ENCODE data around the gene HSPA6. TPM values are rescaled to one million over a fixed set of nuclear protein-coding genes. Genes with fewer than 3 reads are reported as not detected.
"Not testable (repeated sequence)": the region's sequence is repeated elsewhere in the genome, so short reads cannot be mapped to it uniquely, and the experiment has no call there.

HSPA6 gene
- total RNA-seq, 1 experiment from 2014 or later = not detected

GRCh38 chr1:161554340-161554739 lies 30.0 kb downstream of the HSPA6 start:
- intact Hi-C loops (cut with micrococcal nuclease); RAD21 ChIA-PET (ENCODE audit: low non-redundant PET in 1 of 2, low total read pairs in 2 of 2, uncharacterized antibody in 2 of 2, unreplicated experiment in 2 of 2); H3K79me2 ChIP-seq (ENCODE audit: insufficient read depth, low read length); H3K9me2 ChIP-seq (ENCODE audit: insufficient read depth); H3K4me3 ChIP-seq (replicated peaks in 1 of 2; ENCODE audit: low read depth in 1 of 2, low read length in 2 of 2); POLR2A ChIA-PET; H3K36me3 ChIP-seq (ENCODE audit: control insufficient read depth in 1 of 2, insufficient read depth in 2 of 2, low read length in 2 of 2); ATAC-seq; H4K20me1 ChIP-seq (ENCODE audit: insufficient read depth); H3K9me3 ChIP-seq (ENCODE audit: control insufficient read depth in 1 of 2, insufficient read depth in 1 of 2, low read depth in 1 of 2, low read length in 2 of 2); H3K27ac ChIP-seq (ENCODE audit: low read depth, low read length); H3K4me1 ChIP-seq (ENCODE audit: control insufficient read depth in 1 of 2, insufficient read depth in 2 of 2, low read length in 2 of 2); H3K4me2 ChIP-seq (ENCODE audit: low read length); BruUV-seq (replicated peaks); DNase-seq (ENCODE audit: low read depth, low spot score); H2AFZ ChIP-seq (ENCODE audit: low read depth, low read length, poor library complexity, severe bottlenecking); H3K27me3 ChIP-seq (ENCODE audit: insufficient read depth, low read length); CTCF ChIA-PET; H3K9ac ChIP-seq (ENCODE audit: low read length): not testable (repeated sequence)

GRCh38 chr1:161554815-161555417 lies 30.6 kb downstream of the HSPA6 start:
- BruUV-seq (replicated peaks); CTCF ChIA-PET; H3K4me1 ChIP-seq (ENCODE audit: control insufficient read depth in 1 of 2, insufficient read depth in 2 of 2, low read length in 2 of 2); RAD21 ChIA-PET (ENCODE audit: low non-redundant PET in 1 of 2, low total read pairs in 2 of 2, uncharacterized antibody in 2 of 2, unreplicated experiment in 2 of 2); DNase-seq (ENCODE audit: low read depth, low spot score); H3K4me2 ChIP-seq (ENCODE audit: low read length); H3K9me2 ChIP-seq (ENCODE audit: insufficient read depth); H3K36me3 ChIP-seq (ENCODE audit: control insufficient read depth in 1 of 2, insufficient read depth in 2 of 2, low read length in 2 of 2); ATAC-seq; POLR2A ChIA-PET; H2AFZ ChIP-seq (ENCODE audit: low read depth, low read length, poor library complexity, severe bottlenecking); H3K27ac ChIP-seq (ENCODE audit: low read depth, low read length); H3K27me3 ChIP-seq (ENCODE audit: insufficient read depth, low read length); H3K79me2 ChIP-seq (ENCODE audit: insufficient read depth, low read length); intact Hi-C loops (cut with micrococcal nuclease); H3K4me3 ChIP-seq (replicated peaks in 1 of 2; ENCODE audit: low read depth in 1 of 2, low read length in 2 of 2); H4K20me1 ChIP-seq (ENCODE audit: insufficient read depth); H3K9ac ChIP-seq (ENCODE audit: low read length); H3K9me3 ChIP-seq (ENCODE audit: control insufficient read depth in 1 of 2, insufficient read depth in 1 of 2, low read depth in 1 of 2, low read length in 2 of 2): not testable (repeated sequence)

GRCh38 chr1:161556143-161556542 lies 31.8 kb downstream of the HSPA6 start:
- POLR2A ChIA-PET; DNase-seq (ENCODE audit: low read depth, low spot score); H3K4me2 ChIP-seq (ENCODE audit: low read length); H3K9ac ChIP-seq (ENCODE audit: low read length); ATAC-seq; H3K4me1 ChIP-seq (ENCODE audit: control insufficient read depth in 1 of 2, insufficient read depth in 2 of 2, low read length in 2 of 2); H3K9me2 ChIP-seq (ENCODE audit: insufficient read depth); BruUV-seq (replicated peaks); H3K4me3 ChIP-seq (replicated peaks in 1 of 2; ENCODE audit: low read depth in 1 of 2, low read length in 2 of 2); H3K36me3 ChIP-seq (ENCODE audit: control insufficient read depth in 1 of 2, insufficient read depth in 2 of 2, low read length in 2 of 2); H3K27me3 ChIP-seq (ENCODE audit: insufficient read depth, low read length); H4K20me1 ChIP-seq (ENCODE audit: insufficient read depth); CTCF ChIA-PET; intact Hi-C loops (cut with micrococcal nuclease); H3K27ac ChIP-seq (ENCODE audit: low read depth, low read length); RAD21 ChIA-PET (ENCODE audit: low non-redundant PET in 1 of 2, low total read pairs in 2 of 2, uncharacterized antibody in 2 of 2, unreplicated experiment in 2 of 2); H2AFZ ChIP-seq (ENCODE audit: low read depth, low read length, poor library complexity, severe bottlenecking); H3K9me3 ChIP-seq (ENCODE audit: control insufficient read depth in 1 of 2, insufficient read depth in 1 of 2, low read depth in 1 of 2, low read length in 2 of 2); H3K79me2 ChIP-seq (ENCODE audit: insufficient read depth, low read length): not testable (repeated sequence)

GRCh38 chr1:161556990-161557389 lies 32.6 kb downstream of the HSPA6 start:
- ATAC-seq; H3K79me2 ChIP-seq (ENCODE audit: insufficient read depth, low read length); H2AFZ ChIP-seq (ENCODE audit: low read depth, low read length, poor library complexity, severe bottlenecking); BruUV-seq (replicated peaks); CTCF ChIA-PET; H3K4me1 ChIP-seq (ENCODE audit: control insufficient read depth in 1 of 2, insufficient read depth in 2 of 2, low read length in 2 of 2); H3K27me3 ChIP-seq (ENCODE audit: insufficient read depth, low read length); H3K36me3 ChIP-seq (ENCODE audit: control insufficient read depth in 1 of 2, insufficient read depth in 2 of 2, low read length in 2 of 2); intact Hi-C loops (cut with micrococcal nuclease); DNase-seq (ENCODE audit: low read depth, low spot score); H3K4me2 ChIP-seq (ENCODE audit: low read length); H3K9me3 ChIP-seq (ENCODE audit: control insufficient read depth in 1 of 2, insufficient read depth in 1 of 2, low read depth in 1 of 2, low read length in 2 of 2); POLR2A ChIA-PET; H4K20me1 ChIP-seq (ENCODE audit: insufficient read depth); H3K9ac ChIP-seq (ENCODE audit: low read length); H3K27ac ChIP-seq (ENCODE audit: low read depth, low read length); H3K9me2 ChIP-seq (ENCODE audit: insufficient read depth); H3K4me3 ChIP-seq (replicated peaks in 1 of 2; ENCODE audit: low read depth in 1 of 2, low read length in 2 of 2); RAD21 ChIA-PET (ENCODE audit: low non-redundant PET in 1 of 2, low total read pairs in 2 of 2, uncharacterized antibody in 2 of 2, unreplicated experiment in 2 of 2): not testable (repeated sequence)

Measured in HCT116 (cell line).